SK-N-SH (cell line): ENCODE results near the gene CA10. TPM values are rescaled to one million over a fixed set of nuclear protein-coding genes. Genes with fewer than 3 reads are reported as not detected.

ENCODE experiments used
- CTCF ChIA-PET: fragments of 300-600, 350-600 bp; formaldehyde crosslinking; extraction: SDS; loops from one replicate; lab custom pipeline; 2021; lab: Yijun Ruan, JAX
- POLR2A ChIA-PET: fragments of 350-600 bp; sonication (Branson Sonifier 250); formaldehyde crosslinking; extraction: SDS; loops from one replicate; lab custom pipeline; 2020; ENCODE audit warnings: antibody characterized with exemption, inconsistent platforms; lab: Yijun Ruan, JAX
- DNase-seq: peaks from one replicate; pipeline ENCODE4 v3.0.0; 2012
- H2AFZ ChIP-seq: fragments of 200-600 bp; sonication (generic); 2 replicates; pipeline ENCODE4 v1.8.1; 2016; ENCODE audit warnings: antibody characterized with exemption, mild to moderate bottlenecking, low read depth
- H3F3A ChIP-seq: fragments of 200-600 bp; sonication (generic); replicated peaks from 2 replicates; pipeline ENCODE3; 2016; ENCODE audit warnings: antibody characterized with exemption, mild to moderate bottlenecking; ENCODE audit not compliant: insufficient read depth
- H3K27ac ChIP-seq, 2 experiments: fragments of 200-500 bp in 1 of 2; fragments of 200-600 bp in 1 of 2; sonication (Bioruptor generic) in 1 of 2; sonication (generic), shearing (Covaris generic) in 1 of 2; 2 replicates each; pipeline versions ENCODE4 v1.5.1 to v1.6.1; 2014 to 2016; ENCODE audit warnings: low read depth in 2 of 2, inconsistent platforms in 1 of 2, low read length in 1 of 2, mild to moderate bottlenecking in 1 of 2, mixed read lengths in 1 of 2
- H3K27me3 ChIP-seq: fragments of 200-600 bp; sonication (generic), shearing (Covaris generic); 2 replicates; pipeline ENCODE4 v1.6.1; 2016; ENCODE audit warnings: mixed run types; ENCODE audit not compliant: insufficient read depth
- H3K36me3 ChIP-seq, 2 experiments: fragments of 200-500 bp in 1 of 2; fragments of 200-600 bp in 1 of 2; sonication (Bioruptor generic) in 1 of 2; sonication (generic) in 1 of 2; replicated peaks in 1 of 2; 2 replicates each; pipeline versions ENCODE3 to v1.5.1; 2014 to 2016; ENCODE audit warnings: low read length in 1 of 2, mild to moderate bottlenecking in 1 of 2; ENCODE audit not compliant: insufficient read depth in 2 of 2, control insufficient read depth in 1 of 2
- H3K4me1 ChIP-seq, 2 experiments: fragments of 200-500 bp in 1 of 2; fragments of 200-600 bp in 1 of 2; sonication (Bioruptor generic) in 1 of 2; sonication (generic), shearing (Covaris generic) in 1 of 2; 2 replicates each; pipeline versions ENCODE4 v1.5.1 to v1.6.1; 2014 to 2016; ENCODE audit warnings: low read depth in 1 of 2, low read length in 1 of 2, mixed run types in 1 of 2; ENCODE audit not compliant: insufficient read depth in 2 of 2, control insufficient read depth in 1 of 2
- H3K4me2 ChIP-seq: fragments of 200-600 bp; sonication (generic), shearing (Covaris generic); 2 replicates; pipeline ENCODE4 v1.6.1; 2017; ENCODE audit warnings: mixed run types
- H3K4me3 ChIP-seq, 2 experiments: fragments of 200-500 bp in 1 of 2; fragments of 200-600 bp in 1 of 2; sonication (Bioruptor generic) in 1 of 2; sonication (generic), shearing (Covaris generic) in 1 of 2; 2 replicates each; pipeline versions ENCODE4 v1.5.1 to v1.8.1; 2014 to 2016; ENCODE audit warnings: low read depth in 2 of 2, inconsistent platforms in 1 of 2, low read length in 1 of 2, mild to moderate bottlenecking in 1 of 2, mixed read lengths in 1 of 2, moderate library complexity in 1 of 2
- H3K79me2 ChIP-seq: fragments of 200-600 bp; sonication (generic); 2 replicates; pipeline ENCODE4 v1.8.1; 2017; ENCODE audit warnings: mild to moderate bottlenecking; ENCODE audit not compliant: insufficient read depth
- H3K9ac ChIP-seq: fragments of 200-600 bp; sonication (generic); 2 replicates; pipeline ENCODE4 v1.6.1; 2017; ENCODE audit warnings: mixed run types
- H3K9me2 ChIP-seq: fragments of 200-600 bp; sonication (generic); 2 replicates; pipeline ENCODE4 v1.6.1; 2017; ENCODE audit warnings: mixed run types
- H3K9me3 ChIP-seq: fragments of 200-600 bp; sonication (generic); 2 replicates; pipeline ENCODE4 v1.6.1; 2017; ENCODE audit warnings: mixed run types, mild to moderate bottlenecking, moderate library complexity
- H4K20me1 ChIP-seq: fragments of 200-600 bp; sonication (generic); 2 replicates; pipeline ENCODE4 v1.6.1; 2017; ENCODE audit warnings: mild to moderate bottlenecking, mixed run types; ENCODE audit not compliant: insufficient read depth
- CTCF ChIP-seq: fragments of 200-600 bp; sonication (generic); IDR thresholded peaks from 2 replicates; pipeline ENCODE4 v1.6.1; 2017; ENCODE audit warnings: antibody characterized with exemption, mild to moderate bottlenecking, moderate library complexity
- ELF1 ChIP-seq: IDR thresholded peaks from 2 replicates; pipeline ENCODE4 v1.4.0; 2012
- EP300 ChIP-seq, 2 experiments: IDR thresholded peaks; 2 replicates each; pipeline versions ENCODE4 v1.4.0 to v1.6.1; 2012; ENCODE audit warnings: borderline replicate concordance in 1 of 2, low read depth in 1 of 2, low read length in 1 of 2
- EZH2phosphoT487 ChIP-seq: fragments of 200-600 bp; sonication (generic); IDR thresholded peaks from 2 replicates; pipeline ENCODE4 v1.6.1; 2017; ENCODE audit warnings: low read depth, mixed run types, mild to moderate bottlenecking, antibody characterized with exemption, moderate library complexity, borderline replicate concordance
- FOSL2 ChIP-seq: IDR thresholded peaks from 2 replicates; pipeline ENCODE4 v1.4.0; 2012; ENCODE audit warnings: low read depth, mild to moderate bottlenecking, moderate library complexity, borderline replicate concordance
- FOXJ3 ChIP-seq: sonication (generic); formaldehyde crosslinking; IDR thresholded peaks from 2 replicates; pipeline ENCODE4 v1.5.1; 2020; ENCODE audit warnings: mild to moderate bottlenecking, missing genetic modification reagents
- GABPA ChIP-seq: IDR thresholded peaks from 2 replicates; pipeline ENCODE4 v1.4.0; 2012; ENCODE audit warnings: low read depth, mild to moderate bottlenecking
- GATA2 ChIP-seq: sonication (generic); formaldehyde crosslinking; IDR thresholded peaks from 2 replicates; pipeline ENCODE4 v1.5.0; 2020; ENCODE audit warnings: mild to moderate bottlenecking, missing genetic modification reagents
- MAX ChIP-seq: IDR thresholded peaks from 2 replicates; pipeline ENCODE4 v1.4.0; 2012; ENCODE audit warnings: low read depth
- MEF2A ChIP-seq: IDR thresholded peaks from 2 replicates; pipeline ENCODE4 v1.4.0; 2012; ENCODE audit warnings: low read depth, borderline replicate concordance
- NRF1 ChIP-seq: IDR thresholded peaks from 2 replicates; pipeline ENCODE4 v1.6.1; 2012; ENCODE audit warnings: low read depth, mild to moderate bottlenecking, low read length
- PBX3 ChIP-seq: IDR thresholded peaks from 2 replicates; pipeline ENCODE4; 2012
- POLR2AphosphoS5 ChIP-seq: IDR thresholded peaks from 2 replicates; pipeline ENCODE4 v1.6.1; 2012; ENCODE audit warnings: low read depth, low read length
- RAD21 ChIP-seq: IDR thresholded peaks from 2 replicates; pipeline ENCODE4 v1.6.1; 2012; ENCODE audit warnings: mild to moderate bottlenecking, low read length
- RCOR1 ChIP-seq: fragments of 150-350 bp; IDR thresholded peaks from 2 replicates; pipeline ENCODE4 v1.6.1; 2017; ENCODE audit warnings: antibody characterized with exemption, low read length
- RXRA ChIP-seq: IDR thresholded peaks from 2 replicates; pipeline ENCODE4 v1.4.0; 2012; ENCODE audit warnings: low read depth, mild to moderate bottlenecking, borderline replicate concordance
- SIN3A ChIP-seq: IDR thresholded peaks from 2 replicates; pipeline ENCODE4 v1.6.1; 2012; ENCODE audit warnings: low read depth, mild to moderate bottlenecking, low read length, moderate library complexity, borderline replicate concordance
- TAF1 ChIP-seq: IDR thresholded peaks from 2 replicates; pipeline ENCODE4 v1.6.1; 2012; ENCODE audit warnings: low read depth, mild to moderate bottlenecking, low read length, moderate library complexity, borderline replicate concordance
- TEAD4 ChIP-seq: IDR thresholded peaks from 2 replicates; pipeline ENCODE4 v1.4.0; 2012; ENCODE audit warnings: mild to moderate bottlenecking, borderline replicate concordance; ENCODE audit not compliant: insufficient read depth
- USF2 ChIP-seq: fragments of 150-350 bp; IDR thresholded peaks from 2 replicates; pipeline ENCODE4 v1.6.1; 2017; ENCODE audit warnings: antibody characterized with exemption, low read length, low read depth, borderline replicate concordance
- YY1 ChIP-seq: IDR thresholded peaks from 2 replicates; pipeline ENCODE4 v1.4.0; 2012; ENCODE audit warnings: low read depth, mild to moderate bottlenecking
- ZBTB33 ChIP-seq: IDR thresholded peaks from 2 replicates; pipeline ENCODE4 v1.4.0; 2012; ENCODE audit warnings: low read depth, borderline replicate concordance
- WGBS: methylation state at CpG from one replicate; pipeline ENCODE4 v1.1.6; 2017; ENCODE audit warnings: low lambda C conversion rate; 5-methylcytosine and 5-hydroxymethylcytosine counted together
- polyA plus RNA-seq, 3 experiments: library from polyadenylated mRNA; depleted of rRNA; stranded (reverse); fragments of >200 nt; gene quantifications; 2 replicates each; pipeline ENCODE4 v1.2.3, GENCODE V29; 2012

Gene CA10
- polyA plus RNA-seq, 1 of the 3 experiments (the other 2 are of a cell fraction): not detected

- WGBS: 27% methylated on average over 10 of the region's 21 CpGs
- TF ChIP-seq TAF1: no peak
- no peak for TF ChIP-seq POLR2AphosphoS5
- TF ChIP-seq EZH2phosphoT487: no peak
- no peak for TF ChIP-seq RAD21
- no peak for TF ChIP-seq GABPA
- no peak for TF ChIP-seq ELF1
- TF ChIP-seq YY1: no peak
- TF ChIP-seq SIN3A: no peak
- no peak for TF ChIP-seq CTCF
- TF ChIP-seq EP300 (IDR thresholded peaks at IDR 0.05; ENCODE audit: borderline replicate concordance in 1 of 2, low read depth in 1 of 2, low read length in 1 of 2): no peak
- no peak for TF ChIP-seq RCOR1
- no peak for TF ChIP-seq MAX
- no peak for TF ChIP-seq RXRA
- DNase-seq: no peak
- H3K9me2 ChIP-seq: no peaks in the 10 kb centered on the region
- H3K9ac ChIP-seq: no peak overlapping the region
- no peak overlapping the region for H3K4me2 ChIP-seq
- no peaks in the 10 kb centered on the region for H3K9me3 ChIP-seq
- no peaks in the 10 kb centered on the region for H3F3A ChIP-seq
- no peaks in the 10 kb centered on the region for H3K27me3 ChIP-seq
- no peaks in the 10 kb centered on the region for H4K20me1 ChIP-seq
- no peaks in the 10 kb centered on the region for H3K4me1 ChIP-seq
- no peak overlapping the region for H3K4me3 ChIP-seq
- H2AFZ ChIP-seq: no peak overlapping the region
- ChIA-PET POLR2A (no interaction called here), CTCF (interaction anchor here (0.6 kb wide), 1 partner anchor 13 kb away, joined by 3 read pairs; no protein-coding TSS in a partner anchor)
- no peaks in the 10 kb centered on the region for H3K79me2 ChIP-seq
- H3K36me3 ChIP-seq: no peaks in the 10 kb centered on the region
- H3K27ac ChIP-seq: no peak overlapping the region
Measured at GRCh38 chr17:51668155-51668962, 490.2 kb downstream of the CA10 start.

GRCh38 chr17:51667706-51668083 lies 490.8 kb downstream of the CA10 start:
- Histone ChIP-seq H3K36me3 (no peaks in the 10 kb centered on the region), H3K4me1 (no peaks in the 10 kb centered on the region), H3K79me2 (no peaks in the 10 kb centered on the region), H3K9me3 (no peaks in the 10 kb centered on the region), H3K9ac (no peak overlapping the region), H3K9me2 (no peaks in the 10 kb centered on the region), H3K4me3 (no peak overlapping the region), H3K4me2 (no peak overlapping the region), H3F3A (no peaks in the 10 kb centered on the region), H4K20me1 (no peaks in the 10 kb centered on the region), H3K27ac (no peak overlapping the region), H3K27me3 (no peaks in the 10 kb centered on the region), H2AFZ (no peak overlapping the region)
- ChIA-PET POLR2A (no interaction called here), CTCF (interaction anchor here (1.3 kb wide), 1 partner anchor 369 kb away, joined by 3 read pairs; no protein-coding TSS in a partner anchor)
- DNase-seq: no peak
- 33% methylated on average over 2 of the region's 2 CpGs for WGBS
- TF ChIP-seq FOSL2 (no peak), TEAD4 (no peak), GATA2 (CRISPR knock-in tag) (no peak), SIN3A (no peak), ZBTB33 (no peak), POLR2AphosphoS5 (no peak), NRF1 (no peak), FOXJ3 (CRISPR knock-in tag) (no peak), RAD21 (no peak), RCOR1 (no peak), PBX3 (no peak), MEF2A (no peak), USF2 (no peak)
